ENCODE results near the gene RBM20. TPM values are rescaled to one million over a fixed set of nuclear protein-coding genes. Genes with fewer than 3 reads are reported as not detected.

The RBM20 gene
- total RNA-seq, 1 donor from 2014 or later, result 0.58 TPM

GRCh38 chr10:110751850-110752249 is 107.7 kb downstream of the RBM20 start:
- peaks cover 3% of the 10 kb centered on the region for H3K36me3 Mint-ChIP-seq (ENCODE audit: low read depth)
- H3K4me3 Mint-ChIP-seq, result no peak overlapping the region
- H3K4me1 Mint-ChIP-seq, result no peaks in the 10 kb centered on the region

DNA sequence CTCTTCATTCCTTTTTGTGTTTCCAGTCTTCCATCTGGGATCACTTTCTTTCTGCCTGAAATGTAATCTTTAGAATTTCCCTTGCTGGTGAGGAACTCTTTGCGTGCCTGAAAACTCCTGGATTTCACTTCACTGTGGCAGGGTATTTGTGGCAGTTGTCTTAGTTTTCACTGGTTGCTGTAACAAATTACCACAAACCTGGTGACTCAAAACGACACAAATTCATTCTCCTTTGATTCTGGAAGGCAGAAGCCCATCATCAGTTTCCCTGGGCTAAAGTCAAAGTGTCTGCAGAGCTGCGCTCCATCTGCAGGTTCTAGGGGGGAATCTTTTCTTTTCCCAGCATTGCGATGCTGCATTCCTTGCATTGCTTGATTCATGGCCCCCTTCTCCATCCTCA is 109.3 kb downstream of the RBM20 start:
- TF ChIP-seq, protein P1, sequence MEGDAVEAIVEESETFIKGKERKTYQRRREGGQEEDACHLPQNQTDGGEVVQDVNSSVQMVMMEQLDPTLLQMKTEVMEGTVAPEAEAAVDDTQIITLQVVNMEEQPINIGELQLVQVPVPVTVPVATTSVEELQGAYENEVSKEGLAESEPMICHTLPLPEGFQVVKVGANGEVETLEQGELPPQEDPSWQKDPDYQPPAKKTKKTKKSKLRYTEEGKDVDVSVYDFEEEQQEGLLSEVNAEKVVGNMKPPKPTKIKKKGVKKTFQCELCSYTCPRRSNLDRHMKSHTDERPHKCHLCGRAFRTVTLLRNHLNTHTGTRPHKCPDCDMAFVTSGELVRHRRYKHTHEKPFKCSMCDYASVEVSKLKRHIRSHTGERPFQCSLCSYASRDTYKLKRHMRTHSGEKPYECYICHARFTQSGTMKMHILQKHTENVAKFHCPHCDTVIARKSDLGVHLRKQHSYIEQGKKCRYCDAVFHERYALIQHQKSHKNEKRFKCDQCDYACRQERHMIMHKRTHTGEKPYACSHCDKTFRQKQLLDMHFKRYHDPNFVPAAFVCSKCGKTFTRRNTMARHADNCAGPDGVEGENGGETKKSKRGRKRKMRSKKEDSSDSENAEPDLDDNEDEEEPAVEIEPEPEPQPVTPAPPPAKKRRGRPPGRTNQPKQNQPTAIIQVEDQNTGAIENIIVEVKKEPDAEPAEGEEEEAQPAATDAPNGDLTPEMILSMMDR (conservative IDR thresholded peaks at IDR 0.05), result no peak
- H3K36me3 Mint-ChIP-seq (ENCODE audit: low read depth), result peaks cover 3% of the 10 kb centered on the region
- DNase-seq (ENCODE audit: low read depth, low spot score), result no peak
- H3K27me3 Mint-ChIP-seq (ENCODE audit: low read depth), result no peaks in the 10 kb centered on the region
- no peaks in the 10 kb centered on the region for H3K9me3 Mint-ChIP-seq
- no peak overlapping the region for H3K27ac Mint-ChIP-seq (ENCODE audit: unreplicated experiment)
- no peaks in the 10 kb centered on the region for H3K4me1 Mint-ChIP-seq
- no peak overlapping the region for H3K4me3 Mint-ChIP-seq

More at GRCh38 chr10:110751850-110752249, 107.7 kb downstream of the RBM20 start:
- TF ChIP-seq, protein P1 (conservative IDR thresholded peaks at IDR 0.05), result no peak
- Mint-ChIP-seq H3K27me3 (ENCODE audit: low read depth) (no peaks in the 10 kb centered on the region), H3K27ac (ENCODE audit: unreplicated experiment) (no peak overlapping the region), H3K9me3 (no peaks in the 10 kb centered on the region)
- no peak for DNase-seq (ENCODE audit: low read depth, low spot score)

DNA sequence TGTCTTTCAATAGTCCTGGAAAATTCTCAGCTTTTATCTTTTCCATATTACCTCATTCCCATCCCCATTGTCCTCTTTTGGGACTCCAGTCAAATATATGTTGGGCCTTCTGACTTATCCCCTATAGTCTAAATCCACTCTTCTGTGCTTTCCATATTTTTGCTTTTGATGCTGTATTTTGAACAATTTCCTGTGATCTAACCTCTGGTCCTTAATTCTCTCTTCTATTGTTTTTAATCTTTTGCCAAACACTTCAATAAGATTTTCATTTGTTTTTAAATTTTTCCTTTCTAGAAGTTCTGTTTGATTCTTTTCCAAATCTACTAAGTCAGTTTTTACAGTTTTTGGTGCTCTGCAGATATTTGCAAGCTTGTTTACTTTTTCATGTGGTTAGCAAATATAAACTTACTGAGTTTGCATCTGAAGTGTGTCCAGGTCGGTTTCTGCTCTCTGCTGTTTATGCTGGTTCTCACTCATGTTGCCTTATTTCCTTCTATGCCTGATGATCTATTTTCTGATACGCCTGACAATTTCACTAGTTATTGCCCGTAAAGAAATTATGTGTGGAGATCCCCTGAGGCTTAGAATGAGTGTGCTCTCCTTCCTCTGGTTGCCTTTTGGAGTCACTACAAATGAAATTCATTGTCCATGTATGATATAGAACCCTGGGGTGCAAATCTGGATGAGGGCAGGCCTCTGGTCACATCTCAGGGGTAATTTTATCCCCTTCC is 110.4 kb downstream of the RBM20 start:
- DNase-seq (ENCODE audit: low read depth, low spot score), result no peak
- no peaks in the 10 kb centered on the region for H3K9me3 Mint-ChIP-seq
- no peak overlapping the region for H3K27ac Mint-ChIP-seq (ENCODE audit: unreplicated experiment)
- H3K27me3 Mint-ChIP-seq (ENCODE audit: low read depth), result no peaks in the 10 kb centered on the region
- TF ChIP-seq, protein P1 (conservative IDR thresholded peaks at IDR 0.05), result no peak
- H3K36me3 Mint-ChIP-seq (ENCODE audit: low read depth), result no peaks in the 10 kb centered on the region
- H3K4me1 Mint-ChIP-seq, result peaks cover 7% of the 10 kb centered on the region
- H3K4me3 Mint-ChIP-seq, result no peak overlapping the region

DNA sequence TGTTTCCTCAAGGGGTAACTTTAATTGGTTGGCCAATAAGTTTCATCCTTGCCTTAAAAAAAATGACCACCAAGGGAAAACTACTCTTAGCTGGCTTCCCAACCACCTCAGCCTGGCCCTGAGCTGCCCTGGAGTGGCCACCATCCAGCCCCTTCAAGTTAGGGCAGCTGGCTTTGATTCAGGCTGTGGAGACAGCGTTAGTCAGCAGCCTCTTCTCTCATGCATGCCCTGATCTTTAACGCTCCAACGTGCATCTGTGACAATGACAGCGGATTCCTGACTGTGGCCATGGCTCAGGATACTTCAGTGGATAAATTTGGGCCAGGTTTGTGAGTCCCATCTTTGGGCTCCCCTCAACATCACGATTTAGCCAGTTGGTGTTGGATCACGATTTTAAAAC is 111.6 kb downstream of the RBM20 start:
- Mint-ChIP-seq H3K36me3 (ENCODE audit: low read depth) (no peaks in the 10 kb centered on the region), H3K4me3 (no peak overlapping the region), H3K27ac (ENCODE audit: unreplicated experiment) (no peak overlapping the region), H3K4me1 (peaks cover 7% of the 10 kb centered on the region), H3K27me3 (ENCODE audit: low read depth) (no peaks in the 10 kb centered on the region), H3K9me3 (no peaks in the 10 kb centered on the region)
- DNase-seq (ENCODE audit: low read depth, low spot score), result no peak
- TF ChIP-seq, protein P1 (conservative IDR thresholded peaks at IDR 0.05), result no peak

- no peak for DNase-seq (ENCODE audit: low read depth, low spot score)
- Mint-ChIP-seq H3K27ac (ENCODE audit: unreplicated experiment) (no peak overlapping the region), H3K36me3 (ENCODE audit: low read depth) (no peaks in the 10 kb centered on the region), H3K4me1 (peaks cover 7% of the 10 kb centered on the region), H3K4me3 (no peak overlapping the region), H3K27me3 (ENCODE audit: low read depth) (no peaks in the 10 kb centered on the region), H3K9me3 (no peaks in the 10 kb centered on the region)
- TF ChIP-seq, protein P1 (conservative IDR thresholded peaks at IDR 0.05), result no peak
Measured at GRCh38 chr10:110756876-110757275, 112.7 kb downstream of the RBM20 start.
